Activated CD8-positive, alpha-beta T cell treated with anti-CD3 and anti-CD28 coated beads, Interleukin-2, amount 10 ng/mL, durations not matched to agents 7 days and 5 days (primary cell): ENCODE results near the gene FAR1. TPM values are rescaled to one million over a fixed set of nuclear protein-coding genes. Genes with fewer than 3 reads are reported as not detected.

Experiments
- ATAC-seq: fragments of 150-1000 bp; cut with Tn5 transposase; one replicate; pipeline ENCODE4 v1.10.0; 2021; ENCODE audit warnings: moderate library complexity
- CTCF ChIA-PET: fragments of 350-600 bp; sonication (Branson Sonifier 250); formaldehyde crosslinking; loops from one replicate; lab custom pipeline; 2021; ENCODE audit warnings: antibody characterized with exemption; lab: Charles Lee
- POLR2A ChIA-PET: fragments of 350-600 bp; sonication (Branson Sonifier 250); formaldehyde crosslinking; loops from one replicate; lab custom pipeline; 2021; ENCODE audit warnings: antibody characterized with exemption; lab: Charles Lee
- DNase-seq: peaks from one replicate; pipeline ENCODE4 v3.0.0-alpha.2; 2020
- H3K27ac Mint-ChIP-seq: one replicate; pipeline ENCODE4 v1.8.0; 2021; ENCODE audit warnings: mild to moderate bottlenecking, mixed read lengths
- H3K27me3 Mint-ChIP-seq: one replicate; pipeline ENCODE4 v1.8.0; 2021; ENCODE audit warnings: low read depth, mixed read lengths
- H3K36me3 Mint-ChIP-seq: one replicate; pipeline ENCODE4 v1.8.0; 2021; ENCODE audit warnings: low read depth, mixed read lengths
- H3K4me1 Mint-ChIP-seq: one replicate; pipeline ENCODE4 v1.8.0; 2021; ENCODE audit warnings: low read depth, mixed read lengths
- H3K4me3 Mint-ChIP-seq: one replicate; pipeline ENCODE4 v1.8.0; 2021; ENCODE audit warnings: mild to moderate bottlenecking, mixed read lengths
- H3K9me3 Mint-ChIP-seq: one replicate; pipeline ENCODE4 v1.8.0; 2022; ENCODE audit warnings: mixed read lengths; ENCODE audit not compliant: insufficient read depth
- total RNA-seq, 2 experiments: library from RNA; stranded (reverse); gene quantifications; one replicate each; pipeline ENCODE4 v1.2.3, GENCODE V29; 2021

FAR1 gene
- total RNA-seq, 2 experiments from 2014 or later: 65.3 to 65.8 TPM

- Mint-ChIP-seq H3K27me3 (no peaks in the 10 kb centered on the region), H3K27ac (no peak overlapping the region), H3K4me1 (peaks cover 40% of the 10 kb centered on the region), H3K4me3 (no peak overlapping the region), H3K36me3 (peaks cover 24% of the 10 kb centered on the region), H3K9me3 (no peaks in the 10 kb centered on the region)
- POLR2A ChIA-PET: interaction anchor here (0.8 kb wide), 1 partner anchor 212 kb away, joined by 4 read pairs; the partner anchor contains the start of gene BTBD10
- no peak for DNase-seq
- no peak for ATAC-seq
- CTCF ChIA-PET: interaction anchor here (0.9 kb wide), 1 partner anchor 188 kb away, joined by 3 read pairs; no protein-coding TSS in a partner anchor
These were observed 6.5 kb downstream of the FAR1 start for GRCh38 chr11:13674799-13675509.

- no peak for DNase-seq
- Mint-ChIP-seq H3K9me3 (no peaks in the 10 kb centered on the region), H3K27ac (no peak overlapping the region), H3K4me1 (peaks cover 34% of the 10 kb centered on the region), H3K4me3 (no peak overlapping the region), H3K36me3 (peaks cover 17% of the 10 kb centered on the region), H3K27me3 (no peaks in the 10 kb centered on the region)
- ChIA-PET CTCF (interaction anchor here (3.5 kb wide), 1 partner anchor 9 kb away, joined by 11 read pairs; the partner anchor contains the start of gene FAR1), POLR2A (no interaction called here)
- no peak for ATAC-seq
These were observed 8.1 kb downstream of the FAR1 start for GRCh38 chr11:13676576-13676975.

DNA sequence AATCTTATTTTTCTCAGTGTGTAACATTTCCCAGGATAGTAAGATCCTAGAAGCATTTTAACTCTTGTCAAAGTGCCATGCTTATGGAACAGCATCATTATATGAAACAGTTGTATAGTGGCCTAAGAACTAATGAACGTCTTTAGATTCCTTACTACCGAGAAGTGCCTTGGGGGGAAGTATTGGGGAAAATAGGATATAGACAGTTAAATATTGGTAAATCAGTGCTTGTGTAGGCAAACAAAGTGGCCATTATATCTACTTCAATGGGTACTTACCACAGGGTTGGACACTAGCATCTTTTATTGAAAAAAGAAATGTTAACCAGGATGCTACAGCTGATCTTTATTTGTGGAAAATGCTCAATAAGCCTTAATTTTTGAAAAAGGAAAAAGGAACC is 11.3 kb downstream of the FAR1 start:
- ATAC-seq (no peak), DNase-seq (no peak)
- Mint-ChIP-seq H3K27ac (no peak overlapping the region), H3K27me3 (no peaks in the 10 kb centered on the region), H3K4me3 (no peak overlapping the region), H3K36me3 (peaks cover 10% of the 10 kb centered on the region), H3K9me3 (no peaks in the 10 kb centered on the region), H3K4me1 (peaks cover 18% of the 10 kb centered on the region)
- POLR2A ChIA-PET: no interaction called here
- CTCF ChIA-PET: no interaction called here

GRCh38 chr11:13680501-13681264 is 12.2 kb downstream of the FAR1 start:
- H3K4me3 Mint-ChIP-seq: no peak overlapping the region
- DNase-seq (no peak), ATAC-seq (no peak)
- H3K27ac Mint-ChIP-seq: peak overlapping the region; percentile 12
- no peaks in the 10 kb centered on the region for H3K9me3 Mint-ChIP-seq
- peaks cover 18% of the 10 kb centered on the region for H3K36me3 Mint-ChIP-seq
- H3K27me3 Mint-ChIP-seq: no peaks in the 10 kb centered on the region
- CTCF ChIA-PET: no interaction called here
- POLR2A ChIA-PET: no interaction called here
- peaks cover 18% of the 10 kb centered on the region for H3K4me1 Mint-ChIP-seq

GRCh38 chr11:13681446-13681845 is 13.0 kb downstream of the FAR1 start:
- Mint-ChIP-seq H3K9me3 (no peaks in the 10 kb centered on the region), H3K27me3 (no peaks in the 10 kb centered on the region), H3K4me3 (no peak overlapping the region), H3K36me3 (peaks cover 22% of the 10 kb centered on the region), H3K27ac (no peak overlapping the region), H3K4me1 (peaks cover 18% of the 10 kb centered on the region)
- no peak for DNase-seq
- ATAC-seq: no peak
- ChIA-PET CTCF (interaction anchor here (1.0 kb wide), 1 partner anchor 117 kb away, joined by 3 read pairs; no protein-coding TSS in a partner anchor), POLR2A (no interaction called here)

DNA sequence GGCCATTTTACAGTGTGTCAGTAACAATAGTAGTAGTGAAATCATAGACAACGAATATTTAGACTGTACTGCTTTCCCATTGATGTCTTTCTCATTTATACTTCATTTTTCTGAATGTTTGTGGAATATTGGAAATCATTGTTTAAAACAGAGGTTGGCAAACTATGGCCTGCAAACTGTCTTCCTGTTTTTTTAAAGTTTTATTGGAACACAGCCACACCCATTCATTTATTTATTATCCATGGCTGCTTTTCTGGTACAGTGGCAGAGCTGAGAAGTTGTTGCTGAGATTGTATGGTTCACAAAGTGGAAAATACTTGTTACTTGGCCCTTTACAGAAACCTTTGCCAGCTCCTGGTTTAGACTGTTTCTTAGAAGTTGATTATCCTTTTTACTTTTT is 13.7 kb downstream of the FAR1 start:
- Mint-ChIP-seq H3K4me3 (no peak overlapping the region), H3K4me1 (peaks cover 18% of the 10 kb centered on the region), H3K27ac (no peak overlapping the region), H3K9me3 (no peaks in the 10 kb centered on the region), H3K27me3 (no peaks in the 10 kb centered on the region), H3K36me3 (peaks cover 23% of the 10 kb centered on the region)
- DNase-seq: no peak
- ChIA-PET POLR2A (no interaction called here), CTCF (interaction anchor here (1.0 kb wide), 1 partner anchor 118 kb away, joined by 3 read pairs; no protein-coding TSS in a partner anchor)
- no peak for ATAC-seq

GRCh38 chr11:13685461-13686108 is 17.1 kb downstream of the FAR1 start:
- no peak for ATAC-seq
- ChIA-PET POLR2A (no interaction called here), CTCF (interaction anchor here (0.6 kb wide), 1 partner anchor 568 kb away, joined by 3 read pairs; no protein-coding TSS in a partner anchor)
- Mint-ChIP-seq H3K36me3 (peaks cover 33% of the 10 kb centered on the region), H3K27ac (no peak overlapping the region), H3K9me3 (peaks cover 4% of the 10 kb centered on the region), H3K4me3 (no peak overlapping the region), H3K27me3 (no peaks in the 10 kb centered on the region), H3K4me1 (peaks cover 4% of the 10 kb centered on the region)
- DNase-seq: no peak

GRCh38 chr11:13686776-13687175 is 18.3 kb downstream of the FAR1 start:
- ChIA-PET CTCF (no interaction called here), POLR2A (no interaction called here)
- ATAC-seq: no peak
- H3K27me3 Mint-ChIP-seq: no peaks in the 10 kb centered on the region
- DNase-seq: no peak
- peaks cover 36% of the 10 kb centered on the region for H3K36me3 Mint-ChIP-seq
- H3K4me3 Mint-ChIP-seq: no peak overlapping the region
- H3K9me3 Mint-ChIP-seq: peaks cover 4% of the 10 kb centered on the region
- H3K4me1 Mint-ChIP-seq: no peaks in the 10 kb centered on the region
- H3K27ac Mint-ChIP-seq: no peak overlapping the region

- ATAC-seq: no peak
- Mint-ChIP-seq H3K36me3 (peaks cover 36% of the 10 kb centered on the region), H3K27me3 (no peaks in the 10 kb centered on the region), H3K9me3 (peaks cover 4% of the 10 kb centered on the region), H3K4me3 (no peak overlapping the region), H3K4me1 (no peaks in the 10 kb centered on the region), H3K27ac (no peak overlapping the region)
- no peak for DNase-seq
- POLR2A ChIA-PET: no interaction called here
- CTCF ChIA-PET: no interaction called here
These were observed 18.8 kb downstream of the FAR1 start for GRCh38 chr11:13687271-13687670.

DNA sequence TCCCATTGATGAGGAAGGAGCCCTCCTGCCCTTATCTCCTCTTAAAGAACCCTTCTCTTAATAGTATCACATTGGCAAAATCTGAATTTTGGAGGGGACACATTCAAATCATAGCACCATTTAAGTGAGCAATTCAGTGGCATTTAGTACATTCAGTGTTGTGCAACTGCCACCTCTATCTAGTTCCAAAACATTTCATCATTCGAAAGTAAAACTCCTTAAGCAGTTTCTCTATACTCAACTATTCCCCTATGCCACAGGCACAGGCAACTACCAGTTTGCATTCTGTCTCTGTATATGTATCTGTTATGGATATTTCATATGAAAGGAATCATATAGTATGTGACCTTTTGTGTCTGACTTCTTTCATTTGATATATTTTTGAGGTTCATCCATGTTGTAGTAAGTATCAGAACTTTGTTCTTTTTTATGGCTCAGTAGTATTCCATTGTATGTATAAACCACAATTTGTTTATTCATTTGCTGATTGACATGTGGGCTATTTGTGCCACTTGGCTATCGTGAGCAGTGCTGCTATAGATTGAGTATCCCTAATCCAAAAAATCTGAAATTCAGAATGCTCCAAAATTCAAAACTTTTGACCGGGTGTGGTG is 22.9 kb downstream of the FAR1 start:
- DNase-seq: no peak
- POLR2A ChIA-PET: no interaction called here
- ATAC-seq: no peak
- CTCF ChIA-PET: no interaction called here
- peaks cover 24% of the 10 kb centered on the region for H3K36me3 Mint-ChIP-seq
- no peak overlapping the region for H3K27ac Mint-ChIP-seq
- H3K9me3 Mint-ChIP-seq: peaks cover 4% of the 10 kb centered on the region
- no peaks in the 10 kb centered on the region for H3K27me3 Mint-ChIP-seq
- no peak overlapping the region for H3K4me3 Mint-ChIP-seq
- peaks cover 5% of the 10 kb centered on the region for H3K4me1 Mint-ChIP-seq

GRCh38 chr11:13692172-13692571 is 23.7 kb downstream of the FAR1 start:
- Mint-ChIP-seq H3K9me3 (peaks cover 4% of the 10 kb centered on the region), H3K4me1 (peaks cover 5% of the 10 kb centered on the region), H3K27me3 (no peaks in the 10 kb centered on the region), H3K36me3 (peaks cover 24% of the 10 kb centered on the region), H3K27ac (no peak overlapping the region), H3K4me3 (no peak overlapping the region)
- no peak for ATAC-seq
- no peak for DNase-seq
- POLR2A ChIA-PET: no interaction called here
- CTCF ChIA-PET: no interaction called here
